Ascending aorta (tissue), 2 donors: ENCODE measurements around the gene TBC1D4. TPM values are rescaled to one million over a fixed set of nuclear protein-coding genes. Genes with fewer than 3 reads are reported as not detected.
"Not testable (repeated sequence)": the region's sequence is repeated elsewhere in the genome, so short reads cannot be mapped to it uniquely, and the experiment has no call there.

ENCODE experiments used
- DNase-seq, 2 donors: peaks; one replicate each; pipeline ENCODE4 v3.0.0-alpha.2; 2019; ENCODE audit warnings: low spot score in 2 of 2
- H3K27ac ChIP-seq, 2 donors: fragments of 200-600 bp; sonication (generic); one replicate each; pipeline ENCODE4 v1.5.1; 2016 to 2017; ENCODE audit warnings: mild to moderate bottlenecking in 1 of 2
- H3K27me3 ChIP-seq: fragments of 200-600 bp; sonication (generic); one replicate; pipeline ENCODE4 v1.5.1; 2017
- H3K36me3 ChIP-seq, 2 donors: fragments of 200-600 bp; sonication (generic); one replicate each; pipeline ENCODE4 v1.5.1; 2016
- H3K4me1 ChIP-seq, 2 donors: fragments of 200-600 bp; sonication (generic); one replicate each; pipeline ENCODE4 v1.5.1; 2016 to 2017; ENCODE audit warnings: mild to moderate bottlenecking in 1 of 2
- H3K4me3 ChIP-seq, 2 donors: fragments of 200-600 bp; sonication (generic); one replicate each; pipeline ENCODE4 v1.5.1; 2016 to 2017; ENCODE audit warnings: mild to moderate bottlenecking in 1 of 2
- H3K9me3 ChIP-seq, 2 donors: fragments of 200-600 bp; sonication (generic); one replicate each; pipeline ENCODE4 v1.5.1; 2016
- CTCF ChIP-seq, 3 experiments: fragments of 200-600 bp in 2 of 3; fragments of 450-650 bp in 1 of 3; sonication (generic) in 2 of 3; IDR thresholded peaks; one replicate each; pipeline ENCODE4 v1.5.1; 2016 to 2019; ENCODE audit warnings: antibody characterized with exemption in 3 of 3, mild to moderate bottlenecking in 1 of 3, moderate library complexity in 1 of 3
- intact Hi-C: fragments of 100-400 bp; cut with DNase I; formaldehyde crosslinking; loops from one replicate; pipeline ENCODE4 v1.15.1; 2023
- total RNA-seq: library from RNA; depleted of rRNA; stranded (reverse); fragments of >200 nt; gene quantifications from one replicate; pipeline ENCODE4 v1.1.0, GENCODE V29; 2016

Gene TBC1D4
- total RNA-seq, 1 donor from 2014 or later: 9.5 TPM

- no peaks in the 10 kb centered on the region for H3K9me3 ChIP-seq
- DNase-seq: no peak
- H3K4me1 ChIP-seq: no peaks in the 10 kb centered on the region
- H3K36me3 ChIP-seq: peaks cover 0 to 10% of the 10 kb centered on the region in 2 donors
- no peak overlapping the region for H3K4me3 ChIP-seq
- intact Hi-C loops: no loop called here
- H3K27ac ChIP-seq: no peak overlapping the region
- TF ChIP-seq CTCF (IDR thresholded peaks at IDR 0.05): no peak
- no peaks in the 10 kb centered on the region for H3K27me3 ChIP-seq
These were observed 182.7 kb downstream of the TBC1D4 start for GRCh38 chr13:75299246-75299645.

- no peak for TF ChIP-seq CTCF (IDR thresholded peaks at IDR 0.05)
These were observed 185.3 kb downstream of the TBC1D4 start for GRCh38 chr13:75296641-75297040.

GRCh38 chr13:75295201-75295600 is 186.8 kb downstream of the TBC1D4 start:
- H3K9me3 ChIP-seq: no peaks in the 10 kb centered on the region
- intact Hi-C loops: no loop called here
- no peak for DNase-seq
- H3K27me3 ChIP-seq: no peaks in the 10 kb centered on the region
- peaks cover 0 to 6% of the 10 kb centered on the region in 2 donors for H3K36me3 ChIP-seq
- H3K4me3 ChIP-seq: no peak overlapping the region
- no peak overlapping the region for H3K27ac ChIP-seq
- no peak for TF ChIP-seq CTCF (IDR thresholded peaks at IDR 0.05)
- no peaks in the 10 kb centered on the region for H3K4me1 ChIP-seq

More at GRCh38 chr13:75296641-75297040, 185.3 kb downstream of the TBC1D4 start:
- intact Hi-C loops: no loop called here
- DNase-seq: no peak
- Histone ChIP-seq H3K4me1 (no peaks in the 10 kb centered on the region), H3K36me3 (peaks cover 0 to 6% of the 10 kb centered on the region in 2 donors), H3K4me3 (no peak overlapping the region), H3K27ac (no peak overlapping the region), H3K9me3 (no peaks in the 10 kb centered on the region), H3K27me3 (no peaks in the 10 kb centered on the region)

- no peak for DNase-seq
- no peak for TF ChIP-seq CTCF (IDR thresholded peaks at IDR 0.05)
- Histone ChIP-seq H3K9me3 (no peaks in the 10 kb centered on the region), H3K4me1 (no peaks in the 10 kb centered on the region), H3K4me3 (no peak overlapping the region), H3K27ac (no peak overlapping the region), H3K36me3 (peaks cover 0 to 5% of the 10 kb centered on the region in 2 donors), H3K27me3 (no peaks in the 10 kb centered on the region)
- intact Hi-C loops: no loop called here
These were observed 187.9 kb downstream of the TBC1D4 start for GRCh38 chr13:75294110-75294509.

- DNase-seq: no peak
- H3K36me3 ChIP-seq: peaks cover 0 to 14% of the 10 kb centered on the region in 2 donors
- no peak for TF ChIP-seq CTCF (IDR thresholded peaks at IDR 0.05)
- H3K4me3 ChIP-seq: no peak overlapping the region
- no peaks in the 10 kb centered on the region for H3K27me3 ChIP-seq
- H3K27ac ChIP-seq: no peak overlapping the region
- intact Hi-C loops: no loop called here
- no peaks in the 10 kb centered on the region for H3K4me1 ChIP-seq
- no peaks in the 10 kb centered on the region for H3K9me3 ChIP-seq
These were observed 196.7 kb downstream of the TBC1D4 start for GRCh38 chr13:75285310-75285709.

GRCh38 chr13:75279834-75280369 is 202.1 kb downstream of the TBC1D4 start:
- TF ChIP-seq CTCF (IDR thresholded peaks at IDR 0.05): no peak
- Histone ChIP-seq H3K27ac (no peak overlapping the region), H3K9me3 (no peaks in the 10 kb centered on the region), H3K4me3 (no peak overlapping the region), H3K27me3 (no peaks in the 10 kb centered on the region), H3K4me1 (no peaks in the 10 kb centered on the region), H3K36me3 (no peaks in the 10 kb centered on the region)
- intact Hi-C loops: no loop called here
- DNase-seq: no peak

- H3K4me3 ChIP-seq, H3K27me3 ChIP-seq, H3K36me3 ChIP-seq, H3K4me1 ChIP-seq, intact Hi-C loops, H3K27ac ChIP-seq, H3K9me3 ChIP-seq, DNase-seq: not testable (repeated sequence)
These were observed 208.3 kb downstream of the TBC1D4 start for GRCh38 chr13:75273695-75274094.
